Measurements from ENCODE around the gene BTBD19. TPM values are rescaled to one million over a fixed set of nuclear protein-coding genes. Genes with fewer than 3 reads are reported as not detected.
"Not testable (repeated sequence)": the region's sequence is repeated elsewhere in the genome, so short reads cannot be mapped to it uniquely, and the experiment has no call there.

The BTBD19 gene
- total RNA-seq, 2 experiments from 2014 or later, result 5.2 to 5.6 TPM

DNA sequence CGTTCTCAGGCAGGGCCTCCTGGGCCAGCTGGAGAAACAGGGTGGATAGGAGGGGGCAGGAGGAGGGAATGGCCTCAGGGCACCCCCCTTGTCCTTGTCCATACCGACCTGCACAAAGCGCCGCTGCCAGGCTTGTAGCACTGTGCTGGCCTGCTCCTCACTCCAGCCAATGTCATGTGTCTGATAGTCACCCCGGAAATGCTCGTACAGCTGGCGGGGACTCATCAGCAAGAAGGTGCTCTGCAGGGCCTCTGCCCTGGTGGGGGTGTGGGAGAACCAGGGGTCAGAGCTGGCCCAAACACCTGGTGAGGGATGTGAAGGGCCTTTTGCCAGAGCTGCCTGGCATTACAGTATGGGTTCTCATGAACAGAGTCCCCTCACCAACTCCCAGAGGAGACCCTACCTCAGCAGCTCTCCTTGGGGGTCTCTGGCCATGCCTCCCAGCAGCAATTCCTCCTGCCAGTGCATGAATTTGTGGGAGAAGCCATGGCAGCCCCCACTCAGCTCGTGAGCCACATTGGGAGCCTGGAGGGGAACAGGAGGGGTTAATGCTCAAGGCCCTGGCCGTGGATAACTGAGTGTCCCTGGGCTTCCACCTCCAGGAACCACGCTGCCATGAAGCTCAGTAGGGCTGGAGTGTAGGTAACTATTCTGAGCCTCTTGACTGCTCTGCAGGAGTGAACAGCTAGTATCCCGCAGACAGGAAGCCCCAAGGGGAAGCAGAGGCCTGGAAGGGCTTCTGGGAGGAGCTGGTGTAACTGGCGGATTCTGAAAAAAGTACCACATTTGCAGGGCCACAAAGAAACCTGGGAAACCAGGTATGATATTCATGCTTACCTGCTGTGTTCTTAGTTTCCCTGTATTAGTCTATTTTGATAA is 21.4 kb downstream of the BTBD19 start:
- DNase-seq, result no peak
- Mint-ChIP-seq H3K27ac (no peak overlapping the region), H3K4me1 (peaks cover 2% of the 10 kb centered on the region), H3K27me3 (no peaks in the 10 kb centered on the region), H3K4me3 (no peak overlapping the region), H3K9me3 (no peaks in the 10 kb centered on the region), H3K36me3 (no peaks in the 10 kb centered on the region)
- POLR2A ChIA-PET, result interaction anchor here (1.2 to 4.7 kb wide), 3 partner anchors 10 to 108 kb away, joined by 3 to 27 read pairs (median 7); no protein-coding TSS in a partner anchor
- ATAC-seq (ENCODE audit: low read depth), result no peak

- POLR2A ChIA-PET, result interaction anchor here (2.0 to 4.7 kb wide), 2 partner anchors 11 to 109 kb away, joined by 7 to 27 read pairs; no protein-coding TSS in a partner anchor
- DNase-seq (no peak), ATAC-seq (ENCODE audit: low read depth) (no peak)
- Mint-ChIP-seq H3K4me3 (no peak overlapping the region), H3K4me1 (peaks cover 6% of the 10 kb centered on the region), H3K9me3 (no peaks in the 10 kb centered on the region), H3K27me3 (no peaks in the 10 kb centered on the region), H3K36me3 (no peaks in the 10 kb centered on the region), H3K27ac (no peak overlapping the region)
These were observed 22.6 kb downstream of the BTBD19 start for GRCh38 chr1:44830900-44831304.

DNA sequence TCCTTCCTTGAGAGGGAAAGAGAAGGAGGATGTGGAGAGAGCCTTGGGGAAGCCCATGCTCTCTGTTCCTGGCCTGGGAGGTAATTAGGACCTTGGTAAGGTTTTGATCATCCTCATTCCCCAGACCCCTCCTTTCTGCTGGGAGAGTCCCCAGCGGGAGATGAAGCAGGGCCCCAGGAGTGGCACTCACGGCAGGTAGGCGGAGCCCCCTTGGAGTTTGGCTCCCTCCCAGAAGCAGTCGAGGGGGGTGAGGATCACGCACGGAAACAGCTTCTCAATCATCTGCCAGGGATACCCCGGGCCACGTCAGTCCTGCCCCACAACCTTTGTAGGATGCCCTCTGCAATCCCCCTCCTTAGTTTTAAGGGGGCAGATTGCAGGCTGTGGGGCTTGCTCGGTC is 23.2 kb downstream of the BTBD19 start:
- H3K9me3 Mint-ChIP-seq, result no peaks in the 10 kb centered on the region
- H3K4me1 Mint-ChIP-seq, result peaks cover 7% of the 10 kb centered on the region
- no peak overlapping the region for H3K4me3 Mint-ChIP-seq
- POLR2A ChIA-PET, result interaction anchor here (2.0 to 4.7 kb wide), 2 partner anchors 11 to 110 kb away, joined by 7 to 27 read pairs; no protein-coding TSS in a partner anchor
- DNase-seq, result no peak
- H3K27me3 Mint-ChIP-seq, result no peaks in the 10 kb centered on the region
- no peaks in the 10 kb centered on the region for H3K36me3 Mint-ChIP-seq
- ATAC-seq (ENCODE audit: low read depth), result no peak
- H3K27ac Mint-ChIP-seq, result no peak overlapping the region

- H3K27ac Mint-ChIP-seq, result no peak overlapping the region
- ATAC-seq (ENCODE audit: low read depth), result no peak
- POLR2A ChIA-PET, result interaction anchor here (0.8 to 1.4 kb wide), 2 partner anchors 13 to 50 kb away, joined by 3 to 4 read pairs; no protein-coding TSS in a partner anchor
These were observed 23.9 kb downstream of the BTBD19 start for GRCh38 chr1:44832056-44832705.

GRCh38 chr1:44834328-44834727 is 26.0 kb downstream of the BTBD19 start:
- H3K27me3 Mint-ChIP-seq, result no peaks in the 10 kb centered on the region
- DNase-seq (no peak), ATAC-seq (ENCODE audit: low read depth) (no peak)
- peaks cover 10% of the 10 kb centered on the region for H3K4me1 Mint-ChIP-seq
- H3K4me3 Mint-ChIP-seq, result no peak overlapping the region
- no peaks in the 10 kb centered on the region for H3K9me3 Mint-ChIP-seq
- no peak overlapping the region for H3K27ac Mint-ChIP-seq
- POLR2A ChIA-PET, result no interaction called here
- no peaks in the 10 kb centered on the region for H3K36me3 Mint-ChIP-seq

More at GRCh38 chr1:44832056-44832705, 23.9 kb downstream of the BTBD19 start:
- no peaks in the 10 kb centered on the region for H3K9me3 Mint-ChIP-seq
- no peak overlapping the region for H3K4me3 Mint-ChIP-seq
- H3K4me1 Mint-ChIP-seq, result peaks cover 10% of the 10 kb centered on the region
- no peaks in the 10 kb centered on the region for H3K27me3 Mint-ChIP-seq
- DNase-seq, result no peak
- H3K36me3 Mint-ChIP-seq, result no peaks in the 10 kb centered on the region

DNA sequence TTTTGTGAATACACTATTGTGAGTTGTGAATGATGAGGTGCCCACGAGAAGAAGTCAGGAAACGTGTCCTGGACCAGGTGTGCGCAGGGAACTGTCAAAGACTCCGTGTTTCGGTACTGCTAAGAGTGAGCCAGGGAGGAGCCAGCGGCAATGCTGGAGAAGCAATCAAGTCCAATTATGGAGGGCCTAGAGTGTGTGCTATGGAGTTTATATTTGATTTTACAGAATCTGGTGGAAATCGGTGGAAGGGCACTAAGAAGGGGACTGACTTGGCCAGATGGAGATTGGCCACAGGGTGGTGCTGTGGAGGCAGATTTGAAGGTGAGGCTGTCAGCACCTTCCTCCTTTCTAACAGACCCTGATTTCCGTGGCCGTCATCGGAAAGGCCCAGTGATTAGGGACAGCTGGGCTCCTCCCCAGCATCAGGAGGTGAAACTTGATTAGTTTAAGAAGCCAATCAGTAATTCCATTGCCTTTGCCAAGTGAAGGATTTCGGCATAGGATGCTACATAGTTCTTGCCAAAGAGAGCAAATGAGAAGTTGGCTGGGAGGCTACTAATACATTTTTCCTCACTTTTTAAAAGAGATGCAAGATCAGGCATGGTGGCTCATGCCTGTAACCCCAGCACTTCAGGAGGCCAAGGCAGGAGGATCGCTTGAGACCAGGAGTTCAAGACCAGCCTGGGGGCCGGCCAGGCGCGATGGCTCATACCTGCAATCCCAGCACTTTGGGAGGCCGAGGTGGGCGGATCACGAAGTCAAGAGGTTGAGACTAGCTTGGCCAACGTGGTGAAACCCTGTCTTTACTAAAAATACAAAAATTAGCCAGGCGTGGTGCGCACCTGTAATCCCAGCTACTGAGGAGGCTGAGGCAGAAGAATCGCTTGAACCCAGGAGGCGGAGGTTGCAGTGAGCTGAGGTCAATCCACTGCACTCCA is 27.7 kb downstream of the BTBD19 start:
- peak overlapping the region; percentile 10 for H3K27ac Mint-ChIP-seq
- no peaks in the 10 kb centered on the region for H3K9me3 Mint-ChIP-seq
- peaks cover 3% of the 10 kb centered on the region for H3K27me3 Mint-ChIP-seq
- H3K4me1 Mint-ChIP-seq, result peaks cover 10% of the 10 kb centered on the region
- POLR2A ChIA-PET, result interaction anchor here (0.6 to 1.9 kb wide), 6 partner anchors 17 to 179 kb away, joined by 3 to 9 read pairs (median 6); partner anchors contain the start of genes BTBD19, HECTD3 and PLK3
- peak; percentile 96 for ATAC-seq (ENCODE audit: low read depth)
- H3K36me3 Mint-ChIP-seq, result no peaks in the 10 kb centered on the region
- peak; percentile 87 for DNase-seq
- peak overlapping the region; percentile 21 for H3K4me3 Mint-ChIP-seq

- not testable (repeated sequence) for H3K9me3 Mint-ChIP-seq; ATAC-seq (ENCODE audit: low read depth); H3K36me3 Mint-ChIP-seq; DNase-seq; H3K4me3 Mint-ChIP-seq; H3K27ac Mint-ChIP-seq
- peaks cover 14% of the 10 kb centered on the region for H3K4me1 Mint-ChIP-seq
- peaks cover 16% of the 10 kb centered on the region for H3K27me3 Mint-ChIP-seq
- POLR2A ChIA-PET, result interaction anchor here (0.7 kb wide), 1 partner anchor 25 kb away, joined by 3 read pairs; no protein-coding TSS in a partner anchor
These were observed 30.0 kb downstream of the BTBD19 start for GRCh38 chr1:44838294-44838693.

GRCh38 chr1:44839576-44839975 is 31.3 kb downstream of the BTBD19 start:
- H3K27ac Mint-ChIP-seq, result no peak overlapping the region
- H3K4me1 Mint-ChIP-seq, result peaks cover 12% of the 10 kb centered on the region
- POLR2A ChIA-PET, result no interaction called here
- H3K9me3 Mint-ChIP-seq, result no peaks in the 10 kb centered on the region
- H3K27me3 Mint-ChIP-seq, result peaks cover 16% of the 10 kb centered on the region
- no peak overlapping the region for H3K4me3 Mint-ChIP-seq
- DNase-seq (no peak), ATAC-seq (ENCODE audit: low read depth) (no peak)
- peaks cover 1% of the 10 kb centered on the region for H3K36me3 Mint-ChIP-seq

- ATAC-seq (ENCODE audit: low read depth), result peak; percentile 17
- Mint-ChIP-seq H3K27ac (no peak overlapping the region), H3K9me3 (no peaks in the 10 kb centered on the region), H3K4me1 (peaks cover 4% of the 10 kb centered on the region), H3K27me3 (peaks cover 16% of the 10 kb centered on the region), H3K4me3 (peak overlapping the region; percentile 73), H3K36me3 (peaks cover 6% of the 10 kb centered on the region)
- POLR2A ChIA-PET, result interaction anchor here (1.0 to 1.7 kb wide), 2 partner anchors 22 to 23 kb away, joined by 3 to 9 read pairs; no protein-coding TSS in a partner anchor
- DNase-seq, result no peak
These were observed 34.2 kb downstream of the BTBD19 start for GRCh38 chr1:44842486-44842861.

DNA sequence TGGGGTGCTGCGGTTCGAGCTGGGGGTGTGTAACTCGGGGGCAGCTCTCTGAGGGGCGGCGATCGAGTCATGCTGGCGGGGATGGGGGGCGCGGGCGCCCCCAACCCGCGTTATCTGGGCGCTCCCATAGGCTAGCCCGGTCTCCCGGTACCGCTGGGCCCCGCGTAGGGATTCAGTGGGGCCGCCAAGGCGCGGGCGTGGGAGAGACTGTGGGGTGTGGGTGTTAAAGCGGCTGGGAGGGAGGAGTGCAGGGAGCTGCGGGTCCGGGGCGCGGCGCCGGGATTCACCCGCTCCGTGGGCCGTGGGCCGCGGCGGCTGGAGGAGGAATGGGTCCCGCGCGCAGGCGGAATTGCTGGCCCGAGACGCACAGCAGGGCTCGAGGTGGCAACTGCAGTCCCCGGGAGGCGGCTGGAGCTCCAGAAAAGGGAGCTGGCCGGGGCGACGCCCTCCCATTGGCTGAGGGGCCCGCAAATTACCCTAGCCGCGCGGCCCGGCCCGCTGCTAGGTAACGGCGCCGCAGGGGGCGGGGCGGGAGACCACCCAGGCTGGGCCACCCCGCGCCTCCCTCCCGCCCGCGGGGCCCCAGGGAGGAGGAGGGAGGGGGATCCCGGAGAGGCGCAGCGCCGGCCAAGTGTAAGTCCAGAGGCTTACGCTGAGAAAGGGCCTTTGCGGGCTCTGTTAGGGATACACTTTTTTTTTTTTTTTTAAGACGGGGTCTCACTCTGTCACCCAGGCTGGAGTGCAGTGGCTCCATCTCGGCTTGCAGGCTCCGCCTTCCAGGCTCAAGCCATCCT is 34.7 kb downstream of the BTBD19 start, which contains the start of gene PTCH2:
Gene PTCH2, minus strand, starts transcription at position 392 of the 794 bp plus-strand sequence. Its CDS starts 321 bp downstream, at position 71.
- DNase-seq (peak; percentile 55), ATAC-seq (ENCODE audit: low read depth) (peak; percentile 71)
- Mint-ChIP-seq H3K4me1 (peaks cover 4% of the 10 kb centered on the region), H3K27ac (no peak within 1 kb of the TSS), H3K9me3 (no peaks in the 10 kb centered on the region), H3K4me3 (peak within 1 kb of the TSS; percentile 73), H3K27me3 (peaks cover 16% of the 10 kb centered on the region), H3K36me3 (peaks cover 6% of the 10 kb centered on the region)
- POLR2A ChIA-PET, result interaction anchor here (0.8 to 1.7 kb wide), 3 partner anchors 24 to 112 kb away, joined by 3 to 9 read pairs (median 4); partner anchors contain the start of gene BTBD19

DNA sequence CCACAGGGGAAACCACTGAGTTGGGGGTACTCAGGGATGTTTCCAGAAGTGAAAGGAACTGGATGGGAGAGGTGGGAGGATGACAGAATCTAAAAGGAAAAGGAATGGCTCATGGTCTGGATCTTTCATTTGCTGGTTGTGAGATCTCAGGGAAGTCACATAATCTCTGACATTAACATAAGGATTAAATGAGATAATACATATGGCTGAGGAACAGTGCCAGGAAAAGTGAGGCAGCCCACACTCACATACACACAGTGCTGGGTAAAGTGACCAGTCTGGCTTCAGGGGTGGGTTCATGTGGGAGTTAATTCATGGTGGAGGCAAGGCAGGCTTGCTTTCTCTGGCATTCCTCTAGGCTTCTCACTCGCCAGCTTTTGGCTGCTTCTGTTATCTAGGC is 38.7 kb downstream of the BTBD19 start:
- H3K27ac Mint-ChIP-seq, result no peak overlapping the region
- no peaks in the 10 kb centered on the region for H3K9me3 Mint-ChIP-seq
- H3K36me3 Mint-ChIP-seq, result peaks cover 10% of the 10 kb centered on the region
- POLR2A ChIA-PET, result no interaction called here
- DNase-seq (no peak), ATAC-seq (ENCODE audit: low read depth) (no peak)
- no peak overlapping the region for H3K4me3 Mint-ChIP-seq
- H3K4me1 Mint-ChIP-seq, result peaks cover 4% of the 10 kb centered on the region
- H3K27me3 Mint-ChIP-seq, result peaks cover 7% of the 10 kb centered on the region

DNA sequence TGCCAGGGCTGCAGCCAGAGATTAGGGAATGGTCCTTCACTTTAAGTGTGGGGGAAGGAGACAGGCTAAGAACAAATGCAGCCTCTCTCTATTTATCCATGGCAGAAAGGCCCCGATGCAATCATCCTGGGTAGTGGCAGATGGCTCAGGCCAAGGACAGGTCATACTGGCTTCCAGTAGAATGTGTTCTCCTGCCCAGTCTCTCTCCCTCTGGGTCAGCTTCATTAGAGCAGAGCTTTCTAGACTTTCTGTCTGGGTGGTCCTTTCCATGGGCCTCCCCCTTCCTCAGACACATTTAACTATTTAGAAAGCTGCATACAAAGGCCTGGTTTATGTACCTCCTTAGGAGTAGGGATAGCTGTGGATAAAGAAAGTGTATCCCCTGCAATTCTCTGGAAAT is 39.5 kb downstream of the BTBD19 start:
- H3K4me1 Mint-ChIP-seq, result no peaks in the 10 kb centered on the region
- H3K4me3 Mint-ChIP-seq, result no peak overlapping the region
- H3K27me3 Mint-ChIP-seq, result no peaks in the 10 kb centered on the region
- H3K27ac Mint-ChIP-seq, result no peak overlapping the region
- no peak for DNase-seq
- POLR2A ChIA-PET, result no interaction called here
- H3K36me3 Mint-ChIP-seq, result peaks cover 13% of the 10 kb centered on the region
- ATAC-seq (ENCODE audit: low read depth), result no peak
- H3K9me3 Mint-ChIP-seq, result no peaks in the 10 kb centered on the region
